Mesenchymal stem cell (in vitro differentiated cells and primary cell): ENCODE measurements around the gene ZNF396.

Experiments used
- DNase-seq: peaks from one replicate; pipeline ENCODE4 v3.0.0-alpha.2; 2013
- H2AFZ ChIP-seq: one replicate; pipeline ENCODE4 v1.6.1; 2013; ENCODE audit warnings: low read depth, mild to moderate bottlenecking, control low read depth, inconsistent platforms, low read length, moderate library complexity
- H2AK5ac ChIP-seq: 2 replicates; pipeline ENCODE4 v1.6.1; 2013; ENCODE audit warnings: low read length, moderate library complexity, mild to moderate bottlenecking, inconsistent platforms; ENCODE audit not compliant: severe bottlenecking
- H2BK120ac ChIP-seq: one replicate; pipeline ENCODE4 v1.6.1; 2013; ENCODE audit warnings: low read depth, mild to moderate bottlenecking, inconsistent platforms, low read length, moderate library complexity
- H2BK12ac ChIP-seq, 2 experiments: one replicate each; pipeline ENCODE4 v1.6.1; 2013; ENCODE audit warnings: inconsistent platforms in 2 of 2, low read length in 2 of 2, mild to moderate bottlenecking in 2 of 2, moderate library complexity in 2 of 2, control low read depth in 1 of 2
- H2BK15ac ChIP-seq: one replicate; pipeline ENCODE4 v1.6.1; 2013; ENCODE audit warnings: mild to moderate bottlenecking, low read depth, inconsistent platforms; ENCODE audit not compliant: poor library complexity, severe bottlenecking
- H2BK5ac ChIP-seq: 2 replicates; pipeline ENCODE4 v1.6.1; 2013; ENCODE audit warnings: low read depth, mild to moderate bottlenecking, low read length, control low read depth, inconsistent platforms; ENCODE audit not compliant: poor library complexity, severe bottlenecking
- H3K14ac ChIP-seq, 2 experiments: one replicate each; pipeline ENCODE4 v1.6.1; 2013; ENCODE audit warnings: inconsistent platforms in 2 of 2, low read length in 2 of 2, control low read depth in 1 of 2, mild to moderate bottlenecking in 1 of 2, moderate library complexity in 1 of 2
- H3K18ac ChIP-seq, 2 experiments: one replicate each; pipeline ENCODE4 v1.6.1; 2013; ENCODE audit warnings: inconsistent platforms in 2 of 2, low read length in 2 of 2, control low read depth in 1 of 2, low read depth in 1 of 2, mild to moderate bottlenecking in 1 of 2
- H3K23ac ChIP-seq, 2 experiments: one replicate each; pipeline ENCODE4 v1.6.1; 2013; ENCODE audit warnings: inconsistent platforms in 2 of 2, low read length in 2 of 2, mild to moderate bottlenecking in 2 of 2, moderate library complexity in 2 of 2, control low read depth in 1 of 2
- H3K27ac ChIP-seq: 2 replicates; pipeline ENCODE4 v1.5.1; 2013; ENCODE audit warnings: mild to moderate bottlenecking, moderate library complexity, low read length, control low read depth, inconsistent platforms; ENCODE audit not compliant: poor library complexity, severe bottlenecking
- H3K27me3 ChIP-seq, 2 experiments: 2 replicates each; pipeline versions ENCODE4 v1.6.1 to v1.7.0; 2013; ENCODE audit warnings: low read length in 2 of 2, mild to moderate bottlenecking in 2 of 2, moderate library complexity in 2 of 2, control low read depth in 1 of 2, inconsistent platforms in 1 of 2; ENCODE audit not compliant: control insufficient read depth in 1 of 2, insufficient read depth in 1 of 2
- H3K36me3 ChIP-seq, 2 experiments: 2 replicates each; pipeline versions ENCODE4 v1.6.1 to v1.7.0; 2013; ENCODE audit warnings: low read length in 2 of 2, control low read depth in 1 of 2, inconsistent platforms in 1 of 2, low read depth in 1 of 2, mild to moderate bottlenecking in 1 of 2; ENCODE audit not compliant: insufficient read depth in 2 of 2, control insufficient read depth in 1 of 2
- H3K4ac ChIP-seq, 2 experiments: one replicate each; pipeline ENCODE4 v1.6.1; 2013; ENCODE audit warnings: inconsistent platforms in 2 of 2, low read length in 2 of 2, mild to moderate bottlenecking in 2 of 2, moderate library complexity in 2 of 2, control low read depth in 1 of 2, low read depth in 1 of 2
- H3K4me1 ChIP-seq: 2 replicates; pipeline ENCODE4 v1.6.1; 2013; ENCODE audit warnings: low read depth, low read length, control low read depth; ENCODE audit not compliant: control insufficient read depth, insufficient read depth
- H3K4me2 ChIP-seq: 2 replicates; pipeline ENCODE4 v1.6.1; 2013; ENCODE audit warnings: low read length, mild to moderate bottlenecking, inconsistent platforms; ENCODE audit not compliant: poor library complexity, severe bottlenecking
- H3K4me3 ChIP-seq, 2 experiments: 2 replicates each; pipeline versions ENCODE4 v1.5.1 to v1.7.0; 2013; ENCODE audit warnings: low read length in 2 of 2, mild to moderate bottlenecking in 2 of 2, control low read depth in 1 of 2, low read depth in 1 of 2; ENCODE audit not compliant: insufficient read depth in 1 of 2
- H3K79me1 ChIP-seq: replicated peaks from 2 replicates; pipeline ENCODE4 v1.6.1; 2013; ENCODE audit warnings: mild to moderate bottlenecking, control low read depth, low read length, inconsistent platforms; ENCODE audit not compliant: poor library complexity, severe bottlenecking
- H3K9ac ChIP-seq: 2 replicates; pipeline ENCODE4 v1.7.0; 2013; ENCODE audit warnings: mild to moderate bottlenecking, low read length, moderate library complexity
- H3K9me3 ChIP-seq: 2 replicates; pipeline ENCODE4 v1.7.0; 2013; ENCODE audit warnings: mild to moderate bottlenecking, low read length; ENCODE audit not compliant: control insufficient read depth
- H4K8ac ChIP-seq: one replicate; pipeline ENCODE4 v1.6.1; 2013; ENCODE audit warnings: inconsistent platforms, mild to moderate bottlenecking, low read length, moderate library complexity
- H4K91ac ChIP-seq: one replicate; pipeline ENCODE4 v1.6.1; 2013; ENCODE audit warnings: mild to moderate bottlenecking, low read length, inconsistent platforms
- WGBS: methylation state at CpG from one replicate; pipeline ENCODE4 v1.1.7; 2013; ENCODE audit warnings: mixed read lengths; 5-methylcytosine and 5-hydroxymethylcytosine counted together

The ZNF396 gene

DNA sequence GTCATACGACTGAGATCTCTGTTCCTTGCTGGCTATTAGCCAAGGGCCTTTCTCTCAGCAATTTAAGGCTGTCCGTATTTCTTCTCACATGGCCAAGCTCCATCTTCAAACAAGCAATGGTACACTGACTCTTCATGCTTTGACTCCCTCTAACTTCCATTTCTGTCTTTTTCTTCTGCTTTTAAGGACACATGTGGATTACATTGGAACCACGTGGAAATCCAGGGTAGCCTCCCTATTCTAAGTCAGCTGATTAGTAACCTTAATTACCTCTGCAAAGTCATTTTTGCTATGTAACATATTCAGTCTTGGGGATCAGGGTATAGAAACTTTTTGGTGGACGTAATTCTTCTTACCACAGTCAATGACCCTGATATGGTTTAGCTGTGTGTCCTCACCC, 41.5 kb upstream of the ZNF396 start:
- Histone ChIP-seq H3K4ac (no peak overlapping the region), H2BK12ac (no peak overlapping the region), H2BK120ac (no peak overlapping the region), H3K27me3 (no peaks in the 10 kb centered on the region), H2AFZ (no peak overlapping the region), H3K4me3 (no peak overlapping the region), H3K14ac (no peak overlapping the region), H4K8ac (no peak overlapping the region), H2AK5ac (no peak overlapping the region), H3K4me2 (no peak overlapping the region), H3K79me1 (no peaks in the 10 kb centered on the region), H3K23ac (no peak overlapping the region), H3K27ac (no peak overlapping the region), H3K9ac (no peak overlapping the region), H3K36me3 (no peaks in the 10 kb centered on the region), H2BK15ac (no peak overlapping the region), H4K91ac (no peak overlapping the region), H3K4me1 (no peaks in the 10 kb centered on the region), H3K9me3 (peaks cover 8% of the 10 kb centered on the region), H3K18ac (no peak overlapping the region), H2BK5ac (no peak overlapping the region)
- WGBS = 90% methylated on average over 3 of the region's 4 CpGs
- no peak for DNase-seq

- Histone ChIP-seq H2BK15ac (no peak overlapping the region), H3K4me1 (no peaks in the 10 kb centered on the region), H3K9ac (no peak overlapping the region), H4K91ac (no peak overlapping the region), H3K79me1 (no peaks in the 10 kb centered on the region), H3K4me2 (no peak overlapping the region), H3K36me3 (no peaks in the 10 kb centered on the region), H3K18ac (no peak overlapping the region), H3K4me3 (no peak overlapping the region), H2AK5ac (no peak overlapping the region), H2AFZ (no peak overlapping the region), H3K14ac (no peak overlapping the region), H2BK120ac (no peak overlapping the region), H3K27ac (no peak overlapping the region), H3K9me3 (peaks cover 8% of the 10 kb centered on the region), H3K4ac (no peak overlapping the region), H4K8ac (no peak overlapping the region), H2BK12ac (no peak overlapping the region), H3K23ac (no peak overlapping the region), H3K27me3 (no peaks in the 10 kb centered on the region), H2BK5ac (no peak overlapping the region)
- no CpG with 5 or more reads among the region's 1 CpG for WGBS
- DNase-seq = no peak
Measured at GRCh38 chr18:35417223-35417622, 40.1 kb upstream of the ZNF396 start.

GRCh38 chr18:35415511-35416073, 38.5 kb upstream of the ZNF396 start:
- H3K4ac ChIP-seq = no peak overlapping the region
- H2BK15ac ChIP-seq = no peak overlapping the region
- H2AK5ac ChIP-seq = no peak overlapping the region
- H2BK12ac ChIP-seq = no peak overlapping the region
- no peak overlapping the region for H4K8ac ChIP-seq
- no peak overlapping the region for H3K18ac ChIP-seq
- no peaks in the 10 kb centered on the region for H3K36me3 ChIP-seq
- peak; percentile 62 for DNase-seq
- H3K4me2 ChIP-seq = no peak overlapping the region
- no peaks in the 10 kb centered on the region for H3K27me3 ChIP-seq
- no peak overlapping the region for H4K91ac ChIP-seq
- no peak overlapping the region for H2AFZ ChIP-seq
- H2BK5ac ChIP-seq = no peak overlapping the region
- H3K23ac ChIP-seq = no peak overlapping the region
- 60% methylated on average over 4 of the region's 5 CpGs for WGBS
- H3K79me1 ChIP-seq = no peaks in the 10 kb centered on the region
- H3K14ac ChIP-seq = no peak overlapping the region
- H3K4me1 ChIP-seq = peaks cover under 1% of the 10 kb centered on the region
- no peak overlapping the region for H2BK120ac ChIP-seq
- no peak overlapping the region for H3K27ac ChIP-seq
- peak overlapping the region in 1 of 2 experiments; percentile 28 for H3K4me3 ChIP-seq
- H3K9ac ChIP-seq = peak overlapping the region; percentile 52
- peaks cover 8% of the 10 kb centered on the region for H3K9me3 ChIP-seq

DNA sequence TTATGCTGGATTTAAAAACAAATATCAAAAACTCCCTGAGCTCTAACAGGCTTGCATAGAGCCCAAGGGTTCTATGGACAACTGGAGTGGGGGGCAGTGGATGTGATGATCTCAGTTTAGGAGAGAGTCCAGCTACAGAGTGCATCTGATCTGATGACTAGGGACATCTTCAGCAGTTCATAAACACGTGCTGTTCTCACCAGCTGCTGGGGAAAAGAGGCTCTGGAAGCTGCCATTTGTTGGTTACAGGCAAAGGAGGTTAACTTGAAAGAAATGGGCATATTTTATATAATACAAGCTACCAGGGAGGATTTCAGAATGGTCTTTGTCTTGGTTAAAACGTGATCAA, 36.0 kb upstream of the ZNF396 start:
- Histone ChIP-seq H3K9ac (no peak overlapping the region), H3K4me3 (no peak overlapping the region), H2BK12ac (no peak overlapping the region), H3K4me2 (no peak overlapping the region), H3K4ac (no peak overlapping the region), H3K36me3 (no peaks in the 10 kb centered on the region), H3K79me1 (no peaks in the 10 kb centered on the region), H3K18ac (no peak overlapping the region), H3K27me3 (no peaks in the 10 kb centered on the region), H4K91ac (no peak overlapping the region), H3K23ac (no peak overlapping the region), H2BK15ac (no peak overlapping the region), H3K14ac (no peak overlapping the region), H2BK5ac (no peak overlapping the region), H2AFZ (no peak overlapping the region), H2AK5ac (no peak overlapping the region), H4K8ac (no peak overlapping the region), H2BK120ac (no peak overlapping the region), H3K27ac (no peak overlapping the region), H3K4me1 (peaks cover 5% of the 10 kb centered on the region), H3K9me3 (peaks cover 5% of the 10 kb centered on the region)
- DNase-seq = no peak
- WGBS = 29% methylated on average over 1 of the region's 2 CpGs
